ENCODE results near the gene FRS2.

The FRS2 gene

GRCh38 chr12:69464428-69464827, 5.8 kb upstream of the FRS2 start:
- H3K4me3 ChIP-seq (replicated peaks; ENCODE audit: low read depth, low read length): no peak overlapping the region
- DNase-seq (ENCODE audit: low read depth): no peak
- TF ChIP-seq CTCF (IDR thresholded peaks at IDR 0.05; ENCODE audit: low read length, missing control alignments): no peak

DNA sequence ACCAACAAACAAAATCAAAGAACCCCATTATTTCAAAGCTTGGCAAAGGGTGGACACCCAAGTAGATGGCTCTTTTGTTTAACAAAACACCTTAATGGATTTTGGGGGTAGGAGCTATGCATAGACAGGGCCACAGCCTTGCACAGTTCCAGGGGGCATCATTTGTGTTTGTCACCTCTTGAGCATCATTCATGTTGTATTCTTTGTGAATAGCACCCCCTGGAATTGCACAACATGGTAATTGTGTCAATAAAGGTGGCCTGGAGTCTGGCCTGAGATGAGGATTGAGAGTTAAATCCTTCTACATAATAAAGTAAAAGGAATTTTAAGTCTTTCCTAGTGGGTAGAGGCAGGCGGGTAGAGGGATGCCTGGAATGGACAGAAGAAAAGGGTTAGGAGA, 3.3 kb upstream of the FRS2 start:
- no peak overlapping the region for H3K4me3 ChIP-seq (replicated peaks; ENCODE audit: low read depth, low read length)
- DNase-seq (ENCODE audit: low read depth): no peak
- no peak for TF ChIP-seq CTCF (IDR thresholded peaks at IDR 0.05; ENCODE audit: low read length, missing control alignments)

- no peak for DNase-seq (ENCODE audit: low read depth)
- no peak overlapping the region for H3K4me3 ChIP-seq (replicated peaks; ENCODE audit: low read depth, low read length)
- no peak for TF ChIP-seq CTCF (IDR thresholded peaks at IDR 0.05; ENCODE audit: low read length, missing control alignments)
These were observed 2.8 kb upstream of the FRS2 start for GRCh38 chr12:69467366-69467765.

GRCh38 chr12:69468237-69469026, 1.8 kb upstream of the FRS2 start:
- no peak for DNase-seq (ENCODE audit: low read depth)
- H3K4me3 ChIP-seq (replicated peaks; ENCODE audit: low read depth, low read length): no peak overlapping the region
- TF ChIP-seq CTCF (IDR thresholded peaks at IDR 0.05; ENCODE audit: low read length, missing control alignments): no peak

DNA sequence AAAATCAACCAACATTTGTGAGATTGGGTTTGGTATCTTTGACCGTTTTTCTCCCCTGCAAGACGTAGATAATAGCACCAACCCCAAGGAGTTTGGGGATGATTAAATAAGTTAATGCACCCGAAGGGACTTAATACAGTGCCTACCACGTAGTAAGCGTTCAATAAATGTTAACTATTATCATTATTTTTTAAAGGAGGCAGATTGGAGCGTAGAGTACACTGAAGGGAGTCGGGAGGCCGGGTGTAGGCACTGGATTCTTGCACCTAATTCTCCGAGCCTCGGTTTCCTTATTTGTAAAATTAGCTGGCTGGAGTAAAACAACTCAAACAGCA, 367 bp upstream of the FRS2 start:
- TF ChIP-seq CTCF (IDR thresholded peaks at IDR 0.05; ENCODE audit: low read length, missing control alignments): no peak
- peak overlapping the region; percentile 94 for H3K4me3 ChIP-seq (replicated peaks; ENCODE audit: low read depth, low read length)
- no peak for DNase-seq (ENCODE audit: low read depth)

DNA sequence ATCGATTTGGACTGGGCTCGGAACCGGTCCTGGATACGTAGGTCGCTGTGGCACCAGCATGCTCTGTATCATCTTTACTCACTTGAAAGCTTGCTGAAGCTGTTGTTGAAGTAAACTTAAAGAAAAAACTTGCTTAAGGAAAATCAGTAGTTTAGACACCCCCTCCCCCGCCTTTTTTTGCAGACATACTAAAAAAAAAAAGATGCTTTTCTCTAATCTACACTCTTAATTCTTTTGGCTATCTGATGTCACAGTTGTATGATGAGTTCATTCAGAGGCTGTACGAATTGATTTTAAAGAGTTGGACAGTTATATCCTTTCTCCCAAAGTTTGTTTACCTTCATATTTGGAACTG, 865 bp downstream of the FRS2 start:
- H3K4me3 ChIP-seq (replicated peaks; ENCODE audit: low read depth, low read length): peak overlapping the region; percentile 94
- DNase-seq (ENCODE audit: low read depth): no peak
- TF ChIP-seq CTCF (IDR thresholded peaks at IDR 0.05; ENCODE audit: low read length, missing control alignments): no peak

Measured in fibroblast of pulmonary artery (primary cell).